ENCODE data around the gene IGF1R.

IGF1R gene

GRCh38 chr15:98801234-98801561 is 152.9 kb downstream of the IGF1R start:
- Histone ChIP-seq H3F3A (ENCODE audit: insufficient read depth) (no peaks in the 10 kb centered on the region), H4K20me1 (ENCODE audit: low read depth, low read length) (no peaks in the 10 kb centered on the region), H3K36me3 (ENCODE audit: low read length) (no peaks in the 10 kb centered on the region), H3K9ac (ENCODE audit: low read length) (no peak overlapping the region), H3K9me3 (ENCODE audit: insufficient read depth, low read length) (no peaks in the 10 kb centered on the region), H3K9me2 (replicated peaks; ENCODE audit: insufficient read depth, low read length) (no peaks in the 10 kb centered on the region), H3K4me3 (ENCODE audit: insufficient read depth, low read length, poor library complexity, severe bottlenecking) (no peak overlapping the region), H3K4me2 (ENCODE audit: low read depth, low read length, poor library complexity, severe bottlenecking) (no peak overlapping the region), H3K27ac (ENCODE audit: low read depth, low read length) (no peak overlapping the region), H3K27me3 (ENCODE audit: low read length) (no peaks in the 10 kb centered on the region), H3K79me2 (ENCODE audit: insufficient read depth, low read length) (no peaks in the 10 kb centered on the region), H2AFZ (ENCODE audit: low read depth, low read length, severe bottlenecking) (no peak overlapping the region)
- TF ChIP-seq CTCF (IDR thresholded peaks at IDR 0.05; ENCODE audit: insufficient read depth, low read length, poor library complexity, severe bottlenecking) (no peak), EZH2phosphoT487 (conservative IDR thresholded peaks at IDR 0.05; ENCODE audit: low read length) (no peak)

- no peaks in the 10 kb centered on the region for H3K9me3 ChIP-seq (ENCODE audit: insufficient read depth, low read length)
- H3K4me2 ChIP-seq (ENCODE audit: low read depth, low read length, poor library complexity, severe bottlenecking): no peak overlapping the region
- no peaks in the 10 kb centered on the region for H3K36me3 ChIP-seq (ENCODE audit: low read length)
- H3K9ac ChIP-seq (ENCODE audit: low read length): no peak overlapping the region
- H4K20me1 ChIP-seq (ENCODE audit: low read depth, low read length): no peaks in the 10 kb centered on the region
- no peaks in the 10 kb centered on the region for H3F3A ChIP-seq (ENCODE audit: insufficient read depth)
- H3K9me2 ChIP-seq (replicated peaks; ENCODE audit: insufficient read depth, low read length): no peaks in the 10 kb centered on the region
- no peaks in the 10 kb centered on the region for H3K79me2 ChIP-seq (ENCODE audit: insufficient read depth, low read length)
- H3K4me3 ChIP-seq (ENCODE audit: insufficient read depth, low read length, poor library complexity, severe bottlenecking): no peak overlapping the region
- no peak overlapping the region for H2AFZ ChIP-seq (ENCODE audit: low read depth, low read length, severe bottlenecking)
- no peak overlapping the region for H3K27ac ChIP-seq (ENCODE audit: low read depth, low read length)
- no peaks in the 10 kb centered on the region for H3K27me3 ChIP-seq (ENCODE audit: low read length)
- no peak for TF ChIP-seq EZH2phosphoT487 (conservative IDR thresholded peaks at IDR 0.05; ENCODE audit: low read length)
- no peak for TF ChIP-seq CTCF (IDR thresholded peaks at IDR 0.05; ENCODE audit: insufficient read depth, low read length, poor library complexity, severe bottlenecking)
Observed at GRCh38 chr15:98802187-98802586, 153.8 kb downstream of the IGF1R start.

GRCh38 chr15:98803228-98804056 is 155.1 kb downstream of the IGF1R start:
- TF ChIP-seq CTCF (IDR thresholded peaks at IDR 0.05; ENCODE audit: insufficient read depth, low read length, poor library complexity, severe bottlenecking) (no peak), EZH2phosphoT487 (conservative IDR thresholded peaks at IDR 0.05; ENCODE audit: low read length) (no peak)
- no peak overlapping the region for H3K4me3 ChIP-seq (ENCODE audit: insufficient read depth, low read length, poor library complexity, severe bottlenecking)
- no peak overlapping the region for H3K9ac ChIP-seq (ENCODE audit: low read length)
- no peaks in the 10 kb centered on the region for H4K20me1 ChIP-seq (ENCODE audit: low read depth, low read length)
- no peak overlapping the region for H3K27ac ChIP-seq (ENCODE audit: low read depth, low read length)
- H3K9me3 ChIP-seq (ENCODE audit: insufficient read depth, low read length): no peaks in the 10 kb centered on the region
- H3K4me2 ChIP-seq (ENCODE audit: low read depth, low read length, poor library complexity, severe bottlenecking): no peak overlapping the region
- no peaks in the 10 kb centered on the region for H3K79me2 ChIP-seq (ENCODE audit: insufficient read depth, low read length)
- H2AFZ ChIP-seq (ENCODE audit: low read depth, low read length, severe bottlenecking): no peak overlapping the region
- H3K9me2 ChIP-seq (replicated peaks; ENCODE audit: insufficient read depth, low read length): no peaks in the 10 kb centered on the region
- no peaks in the 10 kb centered on the region for H3K36me3 ChIP-seq (ENCODE audit: low read length)
- no peaks in the 10 kb centered on the region for H3K27me3 ChIP-seq (ENCODE audit: low read length)
- no peaks in the 10 kb centered on the region for H3F3A ChIP-seq (ENCODE audit: insufficient read depth)
